Tibial nerve (tissue), 3 donors: Measurements from ENCODE around the gene VPS33B.

Experiments
- CTCF ChIP-seq, 5 experiments: fragments of 200-600 bp in 3 of 5; fragments of 450-650 bp in 2 of 5; sonication (generic) in 3 of 5; IDR thresholded peaks; one replicate each; pipeline ENCODE4 v1.5.1; 2016 to 2019; ENCODE audit warnings: antibody characterized with exemption in 5 of 5, mild to moderate bottlenecking in 3 of 5, moderate library complexity in 2 of 5
- POLR2A ChIP-seq, 2 donors: fragments of 450-650 bp; IDR thresholded peaks; one replicate each; pipeline ENCODE4 v1.6.1; 2017; ENCODE audit warnings: antibody characterized with exemption in 2 of 2, mild to moderate bottlenecking in 2 of 2, moderate library complexity in 2 of 2

GRCh38 chr15:91027677-91028076 lies 5.3 kb upstream of the VPS33B start:
- TF ChIP-seq POLR2A (IDR thresholded peaks at IDR 0.05) (no peak), CTCF (IDR thresholded peaks at IDR 0.05) (no peak)
